ENCODE measurements around the gene C1orf159.

DNA sequence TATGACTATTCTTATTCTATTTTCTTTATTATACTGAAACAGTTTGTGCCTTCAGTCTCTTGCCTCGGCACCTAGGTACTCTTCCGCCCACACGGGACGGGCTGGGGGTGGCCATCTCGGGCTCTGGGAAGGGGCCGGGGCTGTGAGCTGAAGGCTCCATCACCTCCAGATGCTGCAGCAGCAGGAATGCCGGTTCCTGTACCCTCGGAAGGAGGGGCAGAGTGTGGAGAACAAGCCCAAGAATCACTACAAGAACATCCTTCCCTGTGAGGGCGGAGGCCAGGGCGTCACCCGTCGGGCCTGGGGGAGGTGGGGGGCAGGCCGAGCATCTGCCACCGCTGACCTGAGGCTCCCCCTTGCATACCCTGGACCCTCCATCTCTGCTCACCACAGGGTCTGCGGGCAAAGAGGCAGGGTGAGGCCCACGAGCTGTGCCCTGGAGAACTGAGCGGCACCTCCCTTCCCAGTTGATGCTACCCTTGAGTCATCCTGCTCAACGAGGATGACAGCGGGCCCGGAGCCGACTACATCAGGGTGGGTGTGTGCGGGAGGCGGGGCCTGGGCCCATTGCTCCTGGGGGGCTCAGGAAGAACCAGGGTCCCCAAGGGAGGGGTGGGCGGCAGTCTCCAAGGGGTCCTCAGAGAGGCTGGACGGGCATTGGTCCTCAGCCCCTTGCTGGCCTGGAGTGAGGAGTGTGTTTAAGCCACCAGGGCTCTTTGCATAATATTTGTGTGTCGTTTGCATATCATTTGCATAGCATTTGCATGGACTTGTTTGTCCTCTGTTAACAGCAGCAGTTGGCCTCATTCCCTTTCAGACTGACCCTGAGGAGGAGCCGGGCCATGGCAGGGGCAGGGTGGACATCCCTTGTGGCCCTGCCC lies 49.2 kb downstream of the C1orf159 start:
- TF ChIP-seq CTCF (IDR thresholded peaks at IDR 0.05) (no peak), POLR2A (IDR thresholded peaks at IDR 0.05) (no peak)

Data from testis (tissue), 2 donors.